ENCODE data around the gene SPTBN5. TPM values are rescaled to one million over a fixed set of nuclear protein-coding genes. Genes with fewer than 3 reads are reported as not detected.
A peak's percentile ranks its signal among the peaks of the same experiment; 100 is the strongest.

SPTBN5 gene
- total RNA-seq, 2 donors from 2014 or later: 2.0 to 2.8 TPM

DNA sequence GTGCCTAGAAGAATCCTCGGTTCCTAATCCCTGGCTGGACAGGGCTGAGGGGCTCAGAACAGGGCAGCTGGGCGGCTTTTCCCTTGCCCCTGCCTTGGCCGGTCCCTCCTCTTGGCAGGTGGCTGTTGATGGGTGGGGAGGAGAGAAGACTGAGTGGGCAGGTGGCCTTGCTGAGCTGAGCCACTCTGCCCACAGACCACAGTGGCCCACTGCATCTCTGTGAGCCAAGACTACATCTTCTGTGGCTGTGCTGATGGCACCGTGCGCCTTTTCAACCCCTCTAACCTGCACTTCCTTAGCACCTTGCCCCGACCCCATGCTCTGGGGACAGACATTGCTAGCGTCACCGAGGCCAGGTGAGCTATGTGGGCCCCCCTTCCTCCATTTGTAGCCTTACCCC is 80.4 kb downstream of the SPTBN5 start:
- H3K9ac ChIP-seq (ENCODE audit: extremely low read depth, low read length, poor library complexity, severe bottlenecking): no peak overlapping the region
- H3K27me3 ChIP-seq (ENCODE audit: control insufficient read depth, insufficient read depth, low read length, poor library complexity, severe bottlenecking): no peaks in the 10 kb centered on the region
- no peak overlapping the region for H3K27ac ChIP-seq (ENCODE audit: low read depth, low read length)
- H3K9me3 ChIP-seq (ENCODE audit: control insufficient read depth, low read length): no peaks in the 10 kb centered on the region
- H3K4me3 ChIP-seq (ENCODE audit: low read length): no peak overlapping the region
- Mint-ChIP-seq H3K9me3 (no peaks in the 10 kb centered on the region), H3K27me3 (ENCODE audit: insufficient read depth) (no peaks in the 10 kb centered on the region), H3K4me1 (no peaks in the 10 kb centered on the region), H3K4me3 (no peak overlapping the region), H3K36me3 (ENCODE audit: low read depth) (peaks cover 13% of the 10 kb centered on the region), H3K27ac (no peak overlapping the region)
- H3K36me3 ChIP-seq (ENCODE audit: control insufficient read depth, insufficient read depth, low read length): peaks cover 5% of the 10 kb centered on the region
- DNase-seq: no peak
- WGBS, 2 experiments (ENCODE audit: insufficient coverage in 1 of 2, insufficient read length in 1 of 2): 88 to 91% methylated on average over 6 to 8 of the region's 8 CpGs
- TF ChIP-seq, protein P1, sequence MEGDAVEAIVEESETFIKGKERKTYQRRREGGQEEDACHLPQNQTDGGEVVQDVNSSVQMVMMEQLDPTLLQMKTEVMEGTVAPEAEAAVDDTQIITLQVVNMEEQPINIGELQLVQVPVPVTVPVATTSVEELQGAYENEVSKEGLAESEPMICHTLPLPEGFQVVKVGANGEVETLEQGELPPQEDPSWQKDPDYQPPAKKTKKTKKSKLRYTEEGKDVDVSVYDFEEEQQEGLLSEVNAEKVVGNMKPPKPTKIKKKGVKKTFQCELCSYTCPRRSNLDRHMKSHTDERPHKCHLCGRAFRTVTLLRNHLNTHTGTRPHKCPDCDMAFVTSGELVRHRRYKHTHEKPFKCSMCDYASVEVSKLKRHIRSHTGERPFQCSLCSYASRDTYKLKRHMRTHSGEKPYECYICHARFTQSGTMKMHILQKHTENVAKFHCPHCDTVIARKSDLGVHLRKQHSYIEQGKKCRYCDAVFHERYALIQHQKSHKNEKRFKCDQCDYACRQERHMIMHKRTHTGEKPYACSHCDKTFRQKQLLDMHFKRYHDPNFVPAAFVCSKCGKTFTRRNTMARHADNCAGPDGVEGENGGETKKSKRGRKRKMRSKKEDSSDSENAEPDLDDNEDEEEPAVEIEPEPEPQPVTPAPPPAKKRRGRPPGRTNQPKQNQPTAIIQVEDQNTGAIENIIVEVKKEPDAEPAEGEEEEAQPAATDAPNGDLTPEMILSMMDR (conservative IDR thresholded peaks at IDR 0.05): no peak
- H3K4me1 ChIP-seq (ENCODE audit: control insufficient read depth, insufficient read depth, low read length): no peaks in the 10 kb centered on the region

DNA sequence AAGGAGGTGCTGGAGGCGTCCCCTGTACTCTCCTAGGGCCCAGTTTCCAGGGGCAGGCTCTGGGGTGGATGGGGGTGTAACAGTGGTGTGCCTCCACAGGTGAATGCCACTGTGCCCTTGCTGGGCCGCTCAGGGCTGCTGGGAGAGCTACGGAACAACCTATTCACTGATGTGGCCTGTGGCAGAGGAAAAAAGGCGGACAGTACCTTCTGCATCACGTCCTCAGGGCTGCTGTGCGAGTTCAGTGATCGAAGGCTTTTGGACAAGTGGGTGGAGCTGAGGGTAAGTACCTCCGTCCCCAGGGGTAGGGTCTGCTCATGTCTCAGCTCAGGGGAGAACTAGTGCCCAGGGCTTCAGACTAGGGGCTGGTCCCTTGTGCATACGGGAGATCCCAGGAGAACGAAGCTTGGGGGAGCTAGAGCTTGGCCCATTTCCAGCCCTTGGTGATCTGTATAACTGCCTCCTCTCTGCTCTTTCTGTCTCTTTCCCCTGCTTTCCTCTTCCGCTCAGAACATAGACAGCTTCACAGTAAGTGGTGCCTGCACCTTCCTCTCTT is 81.0 kb downstream of the SPTBN5 start:
- Mint-ChIP-seq H3K4me3 (no peak overlapping the region), H3K27me3 (ENCODE audit: insufficient read depth) (no peaks in the 10 kb centered on the region), H3K27ac (no peak overlapping the region), H3K4me1 (no peaks in the 10 kb centered on the region), H3K36me3 (ENCODE audit: low read depth) (peaks cover 9% of the 10 kb centered on the region), H3K9me3 (no peaks in the 10 kb centered on the region)
- TF ChIP-seq, protein P1 (conservative IDR thresholded peaks at IDR 0.05): no peak
- Histone ChIP-seq H3K27ac (ENCODE audit: low read depth, low read length) (no peak overlapping the region), H3K27me3 (ENCODE audit: control insufficient read depth, insufficient read depth, low read length, poor library complexity, severe bottlenecking) (no peaks in the 10 kb centered on the region), H3K9ac (ENCODE audit: extremely low read depth, low read length, poor library complexity, severe bottlenecking) (no peak overlapping the region), H3K36me3 (ENCODE audit: control insufficient read depth, insufficient read depth, low read length) (no peaks in the 10 kb centered on the region), H3K4me3 (ENCODE audit: low read length) (no peak overlapping the region), H3K9me3 (ENCODE audit: control insufficient read depth, low read length) (no peaks in the 10 kb centered on the region), H3K4me1 (ENCODE audit: control insufficient read depth, insufficient read depth, low read length) (no peaks in the 10 kb centered on the region)
- WGBS, 2 experiments (ENCODE audit: insufficient coverage in 1 of 2, insufficient read length in 1 of 2): 90 to 92% methylated on average over 11 of the region's 11 CpGs
- no peak for DNase-seq

DNA sequence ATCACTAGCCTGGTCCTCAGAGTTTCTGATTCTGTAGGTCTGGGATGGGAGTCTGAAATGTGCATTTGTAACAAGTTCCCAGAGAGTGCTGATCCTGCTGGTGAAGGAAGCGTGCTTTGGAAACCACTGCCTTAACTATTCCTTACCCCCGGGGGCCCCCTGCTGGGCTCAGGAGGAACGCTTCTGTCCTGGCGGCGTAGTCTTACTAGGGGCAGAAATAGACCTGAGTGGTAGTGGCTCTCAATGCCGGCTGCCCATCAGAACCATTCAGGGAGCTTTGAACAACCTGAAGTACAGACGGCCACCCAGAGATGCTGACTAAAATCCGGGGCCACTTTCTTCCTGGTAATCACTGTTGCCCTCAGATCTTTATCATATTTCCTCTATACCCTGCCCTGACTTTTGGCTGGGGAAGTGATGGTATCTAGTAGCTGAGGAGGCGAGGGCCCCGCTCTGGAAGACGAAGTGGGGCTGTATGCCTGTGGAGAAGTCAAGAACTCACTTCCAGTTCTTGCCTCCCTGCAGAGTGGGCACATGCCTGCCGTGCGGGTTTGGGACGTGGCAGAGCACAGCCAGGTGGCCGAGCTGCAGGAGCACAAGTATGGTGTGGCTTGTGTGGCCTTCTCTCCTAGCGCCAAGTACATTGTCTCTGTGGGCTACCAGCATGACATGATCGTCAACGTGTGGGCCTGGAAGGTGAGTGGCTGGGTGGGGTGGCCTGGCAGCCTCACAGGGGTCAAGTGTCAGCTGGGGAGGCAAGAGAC is 82.2 kb downstream of the SPTBN5 start:
- Mint-ChIP-seq H3K27ac (no peak overlapping the region), H3K9me3 (no peaks in the 10 kb centered on the region), H3K27me3 (ENCODE audit: insufficient read depth) (no peaks in the 10 kb centered on the region), H3K36me3 (ENCODE audit: low read depth) (peaks cover 2% of the 10 kb centered on the region), H3K4me1 (no peaks in the 10 kb centered on the region), H3K4me3 (no peak overlapping the region)
- Histone ChIP-seq H3K4me1 (ENCODE audit: control insufficient read depth, insufficient read depth, low read length) (no peaks in the 10 kb centered on the region), H3K36me3 (ENCODE audit: control insufficient read depth, insufficient read depth, low read length) (no peaks in the 10 kb centered on the region), H3K9me3 (ENCODE audit: control insufficient read depth, low read length) (no peaks in the 10 kb centered on the region), H3K27ac (ENCODE audit: low read depth, low read length) (no peak overlapping the region), H3K27me3 (ENCODE audit: control insufficient read depth, insufficient read depth, low read length, poor library complexity, severe bottlenecking) (no peaks in the 10 kb centered on the region), H3K4me3 (ENCODE audit: low read length) (no peak overlapping the region), H3K9ac (ENCODE audit: extremely low read depth, low read length, poor library complexity, severe bottlenecking) (no peak overlapping the region)
- TF ChIP-seq, protein P1 (conservative IDR thresholded peaks at IDR 0.05): peak; percentile 90
- DNase-seq: peak; percentile 92
- 70 to 76% methylated on average over 9 to 18 of the region's 18 CpGs for WGBS, 2 experiments (ENCODE audit: insufficient coverage in 1 of 2, insufficient read length in 1 of 2)
